Nephron (organoid): Measurements from ENCODE around the gene ASB3.
"Not testable (repeated sequence)": the region's sequence is repeated elsewhere in the genome, so short reads cannot be mapped to it uniquely, and the experiment has no call there.

Experiments
- H3K27ac Mint-ChIP-seq, 3 experiments: 2 replicates each; pipeline ENCODE4 v1.8.0; 2020; ENCODE audit warnings: mixed read lengths in 3 of 3, mild to moderate bottlenecking in 2 of 3, moderate library complexity in 1 of 3
- H3K27me3 Mint-ChIP-seq: 2 replicates; pipeline ENCODE4 v1.8.0; 2021; ENCODE audit warnings: low read depth, mild to moderate bottlenecking, moderate library complexity, mixed read lengths
- H3K36me3 Mint-ChIP-seq: 2 replicates; pipeline ENCODE4 v1.8.0; 2020; ENCODE audit warnings: low read depth, mixed read lengths
- H3K4me1 Mint-ChIP-seq: 2 replicates; pipeline ENCODE4 v1.8.0; 2020; ENCODE audit warnings: mixed read lengths
- H3K4me3 Mint-ChIP-seq, 3 experiments: 2 replicates each; pipeline ENCODE4 v1.8.0; 2020; ENCODE audit warnings: mild to moderate bottlenecking in 3 of 3, mixed read lengths in 3 of 3, moderate library complexity in 2 of 3
- H3K9me3 Mint-ChIP-seq: 2 replicates; pipeline ENCODE4 v1.8.0; 2020; ENCODE audit warnings: mixed read lengths
- TF ChIP-seq, protein P1 (sequence below), 3 experiments: fragments of 200-600 bp; sonication (generic); IDR thresholded peaks; one replicate each; pipeline ENCODE4 v1.5.0; 2021; ENCODE audit warnings: antibody characterized with exemption in 3 of 3; ENCODE audit not compliant: unreplicated experiment in 3 of 3

ASB3 gene

DNA sequence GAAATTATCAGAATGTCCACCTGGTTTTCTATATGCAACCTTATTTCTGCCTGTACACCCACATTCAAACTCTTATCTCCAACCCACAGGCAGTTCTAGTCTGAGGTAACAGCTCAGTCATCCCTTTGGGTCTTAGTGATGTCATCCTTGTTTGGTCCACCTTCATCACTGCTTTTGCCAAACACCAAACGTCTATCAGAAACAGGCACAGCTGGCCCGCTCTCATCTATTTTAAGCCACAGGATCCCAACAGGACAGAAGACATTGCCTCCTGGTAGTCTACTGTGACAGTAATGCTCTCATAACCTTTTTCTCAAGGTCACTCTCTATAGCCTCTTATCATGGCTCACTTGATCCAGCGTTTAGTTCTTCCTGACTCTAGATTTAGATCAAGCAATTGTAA is 118.1 kb downstream of the ASB3 start:
- Mint-ChIP-seq H3K36me3 (peaks cover 62% of the 10 kb centered on the region), H3K4me3 (no peak overlapping the region), H3K27ac (no peak overlapping the region), H3K4me1 (peaks cover 17% of the 10 kb centered on the region), H3K9me3 (peaks cover 32% of the 10 kb centered on the region), H3K27me3 (no peaks in the 10 kb centered on the region)
- TF ChIP-seq, protein P1, sequence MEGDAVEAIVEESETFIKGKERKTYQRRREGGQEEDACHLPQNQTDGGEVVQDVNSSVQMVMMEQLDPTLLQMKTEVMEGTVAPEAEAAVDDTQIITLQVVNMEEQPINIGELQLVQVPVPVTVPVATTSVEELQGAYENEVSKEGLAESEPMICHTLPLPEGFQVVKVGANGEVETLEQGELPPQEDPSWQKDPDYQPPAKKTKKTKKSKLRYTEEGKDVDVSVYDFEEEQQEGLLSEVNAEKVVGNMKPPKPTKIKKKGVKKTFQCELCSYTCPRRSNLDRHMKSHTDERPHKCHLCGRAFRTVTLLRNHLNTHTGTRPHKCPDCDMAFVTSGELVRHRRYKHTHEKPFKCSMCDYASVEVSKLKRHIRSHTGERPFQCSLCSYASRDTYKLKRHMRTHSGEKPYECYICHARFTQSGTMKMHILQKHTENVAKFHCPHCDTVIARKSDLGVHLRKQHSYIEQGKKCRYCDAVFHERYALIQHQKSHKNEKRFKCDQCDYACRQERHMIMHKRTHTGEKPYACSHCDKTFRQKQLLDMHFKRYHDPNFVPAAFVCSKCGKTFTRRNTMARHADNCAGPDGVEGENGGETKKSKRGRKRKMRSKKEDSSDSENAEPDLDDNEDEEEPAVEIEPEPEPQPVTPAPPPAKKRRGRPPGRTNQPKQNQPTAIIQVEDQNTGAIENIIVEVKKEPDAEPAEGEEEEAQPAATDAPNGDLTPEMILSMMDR (IDR thresholded peaks at IDR 0.05; ENCODE audit: unreplicated experiment in 3 of 3): no peak

DNA sequence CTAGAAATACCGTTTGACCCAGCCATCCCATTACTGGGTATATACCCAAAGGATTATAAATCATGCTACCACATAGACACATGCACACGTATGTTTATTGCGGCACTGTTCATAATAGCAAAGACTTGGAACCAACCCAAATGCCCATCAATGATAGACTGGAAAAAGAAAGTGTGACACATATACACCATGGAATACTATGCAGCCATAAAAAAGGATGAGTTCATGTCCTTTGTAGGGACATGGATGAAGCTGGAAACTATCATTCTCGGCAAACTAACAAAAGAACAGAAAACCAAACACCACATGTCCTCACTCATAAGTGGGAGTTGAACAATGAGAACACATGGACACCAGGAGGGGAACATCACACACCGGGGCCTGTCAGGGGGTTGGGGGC is 119.6 kb downstream of the ASB3 start:
- H3K36me3 Mint-ChIP-seq: peaks cover 74% of the 10 kb centered on the region
- H3K4me1 Mint-ChIP-seq: peaks cover 12% of the 10 kb centered on the region
- not testable (repeated sequence) for H3K4me3 Mint-ChIP-seq, H3K27me3 Mint-ChIP-seq, H3K27ac Mint-ChIP-seq
- peaks cover 39% of the 10 kb centered on the region for H3K9me3 Mint-ChIP-seq

DNA sequence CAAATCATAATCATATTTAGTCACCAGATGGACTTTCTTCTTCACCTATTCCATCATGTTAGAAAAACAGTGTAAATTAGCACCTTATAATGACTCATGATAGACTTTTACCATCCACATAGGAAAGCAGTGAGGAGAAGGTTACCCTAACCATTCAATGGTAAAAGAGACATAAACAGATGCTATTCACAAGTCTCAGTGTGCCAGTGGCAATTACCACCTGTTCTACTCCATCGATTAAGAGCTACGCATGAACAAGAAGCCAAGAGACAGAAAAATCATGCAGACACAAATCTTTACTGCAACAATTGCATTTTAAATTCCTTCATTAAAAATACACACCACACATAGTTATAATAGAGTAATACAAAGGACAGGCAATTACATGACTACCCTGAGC is 125.9 kb downstream of the ASB3 start:
- TF ChIP-seq, protein P1 (IDR thresholded peaks at IDR 0.05; ENCODE audit: unreplicated experiment in 3 of 3): no peak
- Mint-ChIP-seq H3K27me3 (no peaks in the 10 kb centered on the region), H3K36me3 (peaks cover 45% of the 10 kb centered on the region), H3K4me3 (no peak overlapping the region), H3K27ac (no peak overlapping the region), H3K4me1 (no peaks in the 10 kb centered on the region), H3K9me3 (peaks cover 22% of the 10 kb centered on the region)

DNA sequence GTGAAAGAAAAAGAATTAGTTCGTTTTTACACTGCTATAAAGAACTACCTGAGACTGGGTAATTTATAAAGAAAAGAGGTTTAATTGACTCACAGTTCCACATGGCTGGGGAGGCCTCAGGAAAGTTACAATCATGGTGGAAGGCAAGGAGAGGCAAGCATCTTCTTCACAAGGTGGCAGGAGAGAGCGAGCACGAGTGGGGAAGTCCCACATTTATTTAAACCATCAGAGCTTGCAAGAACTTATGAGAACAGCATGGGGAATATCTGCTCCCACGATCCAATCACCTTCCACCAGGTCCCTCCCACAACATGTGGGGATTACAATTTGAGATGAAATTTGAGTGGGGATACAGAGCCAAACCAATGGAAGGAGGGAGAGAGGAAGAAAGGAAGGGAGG is 128.3 kb downstream of the ASB3 start:
- peaks cover 13% of the 10 kb centered on the region for H3K4me1 Mint-ChIP-seq
- H3K4me3 Mint-ChIP-seq, H3K27me3 Mint-ChIP-seq, H3K27ac Mint-ChIP-seq, H3K9me3 Mint-ChIP-seq: not testable (repeated sequence)
- H3K36me3 Mint-ChIP-seq: peaks cover 21% of the 10 kb centered on the region

DNA sequence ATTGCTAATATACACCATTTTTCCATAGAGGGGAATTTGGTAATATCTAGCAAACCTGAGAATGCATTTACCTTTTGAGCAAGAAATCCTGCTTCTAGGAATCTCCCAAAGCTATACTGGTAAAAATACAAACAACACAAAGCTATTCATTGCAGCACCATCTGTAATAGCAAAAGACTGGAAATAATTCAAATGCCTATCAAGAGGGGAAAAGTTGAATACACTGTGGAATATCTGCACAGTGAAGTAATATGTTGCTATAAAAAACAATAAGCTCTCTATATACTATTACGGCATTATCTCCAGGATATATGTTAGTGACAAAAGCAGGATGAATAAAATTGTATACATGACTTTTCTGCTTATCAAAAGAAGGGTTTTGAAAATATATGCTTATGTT is 131.5 kb downstream of the ASB3 start:
- Mint-ChIP-seq H3K27me3 (no peaks in the 10 kb centered on the region), H3K9me3 (peaks cover 4% of the 10 kb centered on the region), H3K27ac (peak overlapping the region; percentile 25 to 73 (median 53)), H3K4me3 (no peak overlapping the region), H3K36me3 (peaks cover 4% of the 10 kb centered on the region), H3K4me1 (peaks cover 15% of the 10 kb centered on the region)
- TF ChIP-seq, protein P1 (IDR thresholded peaks at IDR 0.05; ENCODE audit: unreplicated experiment in 3 of 3): no peak

DNA sequence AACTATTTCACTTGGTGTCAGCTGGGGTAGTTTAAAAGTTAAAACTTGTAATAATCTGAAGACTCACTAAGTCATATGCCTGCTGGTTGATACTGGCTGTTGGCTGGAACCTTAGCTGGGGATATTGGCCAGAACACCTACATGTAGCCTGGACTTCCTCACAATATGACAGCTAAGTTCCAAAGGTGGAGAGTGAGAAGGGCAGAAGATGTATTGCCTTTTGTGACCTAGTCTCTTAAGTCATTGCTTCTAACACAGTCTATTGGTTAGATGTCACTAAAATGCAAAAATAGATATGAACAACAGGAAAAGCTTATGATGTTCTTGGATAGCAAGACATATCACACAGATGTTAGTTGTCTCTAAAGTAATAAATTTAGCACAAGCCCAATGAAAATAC is 132.4 kb downstream of the ASB3 start:
- Mint-ChIP-seq H3K36me3 (no peaks in the 10 kb centered on the region), H3K27ac (peak overlapping the region; percentile 30 to 53 (median 30)), H3K27me3 (no peaks in the 10 kb centered on the region), H3K4me1 (peaks cover 15% of the 10 kb centered on the region), H3K9me3 (peaks cover 4% of the 10 kb centered on the region), H3K4me3 (no peak overlapping the region)
- TF ChIP-seq, protein P1 (IDR thresholded peaks at IDR 0.05; ENCODE audit: unreplicated experiment in 3 of 3): no peak

DNA sequence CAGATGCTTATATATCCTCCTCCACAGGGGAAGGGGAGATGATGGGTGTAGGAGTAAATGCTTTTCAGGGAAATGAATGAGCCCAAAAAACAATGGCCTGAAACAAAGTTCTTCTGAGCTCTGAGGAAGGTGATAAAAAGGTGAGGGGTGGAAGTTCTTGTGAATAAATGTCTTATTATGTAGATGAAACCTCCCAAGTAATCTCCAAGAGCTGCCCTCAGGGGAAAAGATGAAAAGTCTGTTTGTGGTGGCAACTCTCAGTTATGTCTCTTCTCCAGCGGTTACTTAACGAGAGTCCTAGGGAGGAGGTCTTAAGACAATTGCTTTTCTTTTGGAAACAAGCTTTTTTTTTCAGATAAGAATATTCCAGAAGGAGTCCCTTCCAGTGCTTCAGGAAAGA is 134.6 kb downstream of the ASB3 start:
- H3K36me3 Mint-ChIP-seq: no peaks in the 10 kb centered on the region
- no peak overlapping the region for H3K27ac Mint-ChIP-seq
- H3K4me1 Mint-ChIP-seq: peaks cover 15% of the 10 kb centered on the region
- no peak overlapping the region for H3K4me3 Mint-ChIP-seq
- H3K27me3 Mint-ChIP-seq: no peaks in the 10 kb centered on the region
- peaks cover 4% of the 10 kb centered on the region for H3K9me3 Mint-ChIP-seq
- TF ChIP-seq, protein P1 (IDR thresholded peaks at IDR 0.05; ENCODE audit: unreplicated experiment in 3 of 3): no peak
